HCT116 (cell line): ENCODE data around the gene RNF130. TPM values are rescaled to one million over a fixed set of nuclear protein-coding genes. Genes with fewer than 3 reads are reported as not detected.

Source experiments
- ATAC-seq: fragments of 200-7000 bp; cut with Tn5 transposase; 2 replicates; pipeline ENCODE4 v1.9.1; 2020; ENCODE audit warnings: mild to moderate bottlenecking, moderate library complexity
- BruUV-seq: library from RNA; stranded (reverse); fragments of 400-500 nt; replicated peaks from 2 replicates; lab custom pipeline; 2021; lab: Mats Ljungman, UMichigan
- CTCF ChIA-PET: fragments of 300-600 bp; sonication (Branson Sonifier 250); formaldehyde crosslinking; loops from one replicate; lab custom pipeline; 2021; ENCODE audit warnings: antibody characterized with exemption; lab: Charles Lee
- POLR2A ChIA-PET: fragments of 300-600, 350-600 bp; sonication (Branson Sonifier 250); formaldehyde crosslinking; loops from one replicate; lab custom pipeline; 2021; ENCODE audit warnings: antibody characterized with exemption; lab: Charles Lee
- RAD21 ChIA-PET, 2 experiments: fragments of 300-600 bp; sonication (Branson Sonifier 250); formaldehyde crosslinking; loops; one replicate each; lab custom pipeline; 2023; ENCODE audit warnings: low total read pairs in 2 of 2; ENCODE audit not compliant: uncharacterized antibody in 2 of 2, unreplicated experiment in 2 of 2, low non-redundant PET in 1 of 2; lab: Charles Lee
- DNase-seq: peaks from one replicate; pipeline ENCODE4 v3.0.0-alpha.2; 2010; ENCODE audit warnings: low read depth, low spot score
- H2AFZ ChIP-seq: fragments of 200-600 bp; shearing (Covaris generic), sonication (generic); 2 replicates; pipeline ENCODE4 v1.6.1; 2017; ENCODE audit warnings: low read depth, mixed run types, mixed read lengths, antibody characterized with exemption, low read length; ENCODE audit not compliant: poor library complexity, severe bottlenecking
- H3K27ac ChIP-seq: 2 replicates; pipeline ENCODE4 v1.5.1; 2012; ENCODE audit warnings: low read depth, low read length
- H3K27me3 ChIP-seq: fragments of 200-600 bp; sonication (generic); 2 replicates; pipeline ENCODE4 v1.6.1; 2016; ENCODE audit warnings: mixed run types, low read length, mixed read lengths; ENCODE audit not compliant: insufficient read depth
- H3K36me3 ChIP-seq, 2 experiments: fragments of 200-500 bp in 1 of 2; fragments of 200-600 bp in 1 of 2; sonication (Bioruptor generic) in 1 of 2; sonication (generic) in 1 of 2; 2 replicates each; pipeline versions ENCODE4 v1.5.1 to v1.6.1; 2014 to 2016; ENCODE audit warnings: low read length in 2 of 2, inconsistent platforms in 1 of 2, mixed read lengths in 1 of 2, mixed run types in 1 of 2; ENCODE audit not compliant: insufficient read depth in 2 of 2, control insufficient read depth in 1 of 2
- H3K4me1 ChIP-seq, 2 experiments: fragments of 200-600 bp in 1 of 2; sonication (generic) in 1 of 2; 2 replicates each; pipeline versions ENCODE4 v1.5.1 to v1.6.1; 2012 to 2017; ENCODE audit warnings: low read length in 2 of 2, inconsistent platforms in 1 of 2, mild to moderate bottlenecking in 1 of 2, mixed read lengths in 1 of 2, mixed run types in 1 of 2, moderate library complexity in 1 of 2; ENCODE audit not compliant: insufficient read depth in 2 of 2, control insufficient read depth in 1 of 2
- H3K4me2 ChIP-seq: fragments of 200-600 bp; sonication (generic); 2 replicates; pipeline ENCODE4 v1.6.1; 2017; ENCODE audit warnings: mixed run types, low read length, mixed read lengths
- H3K4me3 ChIP-seq, 2 experiments: fragments of 200-600 bp in 1 of 2; sonication (generic) in 1 of 2; replicated peaks in 1 of 2; 2 replicates each; pipeline ENCODE4 v1.5.1; 2011 to 2016; ENCODE audit warnings: low read length in 2 of 2, control low read depth in 1 of 2, low read depth in 1 of 2, mild to moderate bottlenecking in 1 of 2, mixed read lengths in 1 of 2, mixed run types in 1 of 2
- H3K79me2 ChIP-seq: fragments of 200-600 bp; sonication (generic); 2 replicates; pipeline ENCODE4 v1.6.1; 2017; ENCODE audit warnings: mild to moderate bottlenecking, mixed run types, low read length, moderate library complexity, mixed read lengths; ENCODE audit not compliant: insufficient read depth
- H3K9ac ChIP-seq: fragments of 200-600 bp; sonication (generic); 2 replicates; pipeline ENCODE4 v1.6.1; 2016; ENCODE audit warnings: low read length, mixed read lengths
- H3K9me2 ChIP-seq: fragments of 200-600 bp; sonication (generic), shearing (Covaris generic); 2 replicates; pipeline ENCODE4 v1.6.1; 2017; ENCODE audit warnings: mixed run types, mild to moderate bottlenecking, moderate library complexity; ENCODE audit not compliant: insufficient read depth
- H3K9me3 ChIP-seq, 2 experiments: fragments of 200-500 bp in 1 of 2; fragments of 200-600 bp in 1 of 2; sonication (Bioruptor generic) in 1 of 2; sonication (generic) in 1 of 2; 2 replicates each; pipeline ENCODE4 v1.6.1; 2014 to 2017; ENCODE audit warnings: low read length in 2 of 2, mixed read lengths in 2 of 2, inconsistent platforms in 1 of 2, low read depth in 1 of 2, mild to moderate bottlenecking in 1 of 2, mixed run types in 1 of 2, moderate library complexity in 1 of 2; ENCODE audit not compliant: control insufficient read depth in 1 of 2, insufficient read depth in 1 of 2
- H4K20me1 ChIP-seq: fragments of 200-600 bp; sonication (generic), shearing (Covaris generic); 2 replicates; pipeline ENCODE4 v1.6.1; 2017; ENCODE audit warnings: mixed run types, mild to moderate bottlenecking, moderate library complexity; ENCODE audit not compliant: insufficient read depth
- ATF3 ChIP-seq: IDR thresholded peaks from 2 replicates; pipeline ENCODE4 v1.6.1; 2012
- CEBPB ChIP-seq: IDR thresholded peaks from 2 replicates; pipeline ENCODE4 v1.6.1; 2012; ENCODE audit warnings: low read depth
- CTCF ChIP-seq, 3 experiments: fragments of 200-600 bp in 1 of 3; sonication (generic) in 1 of 3; IDR thresholded peaks in 2 of 3; conservative IDR thresholded peaks in 1 of 3; 2 replicates each; pipeline ENCODE4 v1.5.1; 2012 to 2017; ENCODE audit warnings: low read depth in 2 of 3, low read length in 2 of 3, antibody characterized with exemption in 1 of 3, borderline replicate concordance in 1 of 3, control low read depth in 1 of 3, mild to moderate bottlenecking in 1 of 3, mixed read lengths in 1 of 3, mixed run types in 1 of 3, moderate library complexity in 1 of 3; ENCODE audit not compliant: insufficient read depth in 1 of 3
- ELF1 ChIP-seq: IDR thresholded peaks from 2 replicates; pipeline ENCODE4 v1.6.1; 2012; ENCODE audit warnings: low read depth, borderline replicate concordance
- EZH2 ChIP-seq: fragments of 200-600 bp; sonication (generic); IDR thresholded peaks from 2 replicates; pipeline ENCODE4 v1.6.1; 2017; ENCODE audit warnings: antibody characterized with exemption, mixed run types
- EZH2phosphoT487 ChIP-seq: fragments of 200-600 bp; IDR thresholded peaks from 2 replicates; pipeline ENCODE4 v1.6.1; 2018; ENCODE audit warnings: antibody characterized with exemption, borderline replicate concordance
- FOSL1 ChIP-seq: IDR thresholded peaks from 2 replicates; pipeline ENCODE4 v1.6.1; 2012; ENCODE audit warnings: low read depth
- JUND ChIP-seq: IDR thresholded peaks from 2 replicates; pipeline ENCODE4 v1.6.1; 2012
- MAX ChIP-seq: IDR thresholded peaks from 2 replicates; pipeline ENCODE4 v1.6.1; 2012
- POLR2A ChIP-seq: IDR thresholded peaks from 2 replicates; pipeline ENCODE4 v1.7.0; 2011; ENCODE audit warnings: borderline replicate concordance; ENCODE audit not compliant: insufficient read depth, insufficient read length; ENCODE audit errors: extremely low read depth
- RAD21 ChIP-seq: IDR thresholded peaks from 2 replicates; pipeline ENCODE4 v1.6.1; 2012; ENCODE audit warnings: low read depth, mild to moderate bottlenecking
- REST ChIP-seq: IDR thresholded peaks from 2 replicates; pipeline ENCODE4 v1.6.1; 2012; ENCODE audit warnings: low read depth
- SIN3A ChIP-seq: IDR thresholded peaks from 2 replicates; pipeline ENCODE4 v1.6.1; 2012; ENCODE audit warnings: low read depth
- SP1 ChIP-seq: IDR thresholded peaks from 2 replicates; pipeline ENCODE4 v1.6.1; 2012; ENCODE audit warnings: low read depth
- SRF ChIP-seq: IDR thresholded peaks from 2 replicates; pipeline ENCODE4 v1.6.1; 2012; ENCODE audit warnings: low read depth
- TCF7L2 ChIP-seq: IDR thresholded peaks from 2 replicates; pipeline ENCODE4 v1.7.0; 2011; ENCODE audit warnings: borderline replicate concordance, inconsistent platforms; ENCODE audit not compliant: insufficient read depth, insufficient read length; ENCODE audit errors: extremely low read depth
- YY1 ChIP-seq: IDR thresholded peaks from 2 replicates; pipeline ENCODE4 v1.6.1; 2011; ENCODE audit warnings: low read length, low read depth, moderate library complexity, mild to moderate bottlenecking; ENCODE audit not compliant: insufficient replicate concordance; ENCODE audit errors: extremely low read depth
- ZBTB33 ChIP-seq: IDR thresholded peaks from 2 replicates; pipeline ENCODE4 v1.6.1; 2011; ENCODE audit warnings: mild to moderate bottlenecking, low read length, moderate library complexity; ENCODE audit not compliant: insufficient replicate concordance; ENCODE audit errors: extremely low read depth
- ZFX ChIP-seq: fragments of 450-650 bp; IDR thresholded peaks from 2 replicates; pipeline ENCODE4 v1.6.1; 2017
- intact Hi-C: fragments of 100-400 bp; cut with micrococcal nuclease; formaldehyde crosslinking; loops from 2 replicates; pipeline ENCODE4 v1.10.0; 2022
- total RNA-seq: library from RNA; stranded (reverse); gene quantifications from one replicate; pipeline ENCODE4 v1.2.1, GENCODE V29; 2021; ENCODE audit not compliant: unreplicated experiment

Gene RNF130
- total RNA-seq, 1 experiment from 2014 or later = 34.9 TPM

- H3K9me3 ChIP-seq = no peaks in the 10 kb centered on the region
- no peaks in the 10 kb centered on the region for H3K9me2 ChIP-seq
- H3K27me3 ChIP-seq = no peaks in the 10 kb centered on the region
- no peaks in the 10 kb centered on the region for H3K36me3 ChIP-seq
- ATAC-seq (no peak), DNase-seq (no peak)
- H3K27ac ChIP-seq = no peak overlapping the region
- CTCF ChIA-PET = interaction anchor here (0.8 kb wide), 1 partner anchor 111 kb away, joined by 3 read pairs; no protein-coding TSS in a partner anchor
- POLR2A ChIA-PET = interaction anchor here (1.2 kb wide), 1 partner anchor 11 kb away, joined by 5 read pairs; no protein-coding TSS in a partner anchor
- no peaks in the 10 kb centered on the region for H3K79me2 ChIP-seq
- no TSS peak for BruUV-seq
- no peak overlapping the region for H3K4me3 ChIP-seq
- intact Hi-C loops = no loop called here
- TF ChIP-seq FOSL1 (no peak), CEBPB (no peak), SIN3A (no peak), TCF7L2 (no peak), SP1 (no peak), CTCF (IDR thresholded peaks at IDR 0.05 in 2 of 3, conservative IDR thresholded peaks at IDR 0.05 in 1 of 3; ENCODE audit: borderline replicate concordance in 1 of 3, insufficient read depth in 1 of 3, low read depth in 2 of 3, low read length in 2 of 3) (no peak), ZBTB33 (no peak), ATF3 (no peak), RAD21 (no peak), ELF1 (no peak), ZFX (no peak), POLR2A (no peak), YY1 (no peak), EZH2phosphoT487 (no peak), REST (no peak), JUND (no peak), SRF (no peak), EZH2 (no peak), MAX (no peak)
- peaks cover 6 to 14% of the 10 kb centered on the region in 2 experiments; a peak in 3 of 4 replicates for H3K4me1 ChIP-seq
- peak overlapping the region; percentile 53 for H3K4me2 ChIP-seq
- H3K9ac ChIP-seq = 0 out of 2 replicates have a peak overlapping the region, but pooled peaks have one; percentile 5
- H4K20me1 ChIP-seq = no peaks in the 10 kb centered on the region
- RAD21 ChIA-PET = no interaction called here
- no peak overlapping the region for H2AFZ ChIP-seq
Observed at GRCh38 chr5:179913461-179913860, 158.1 kb downstream of the RNF130 start.
